GM18867 (cell line): Measurements from ENCODE around the gene TFE3.
A peak's percentile ranks its signal among the peaks of the same experiment; 100 is the strongest.
"Not testable (repeated sequence)": the region's sequence is repeated elsewhere in the genome, so short reads cannot be mapped to it uniquely, and the experiment has no call there.

Experiments
- ATAC-seq: cut with Tn5 transposase; IDR thresholded peaks from one replicate; pipeline ENCODE4 v1.9.1; 2021; ENCODE audit warnings: mild to moderate bottlenecking, moderate library complexity; ENCODE audit not compliant: unreplicated experiment

The TFE3 gene

GRCh38 chrX:49002091-49002935 is 40.8 kb downstream of the TFE3 start, which contains the start of gene GRIPAP1:
GRIPAP1 (minus strand) TSS chrX:49002264; CDS start chrX:49002229, 35 bp downstream.
- peak; percentile 76 for ATAC-seq

DNA sequence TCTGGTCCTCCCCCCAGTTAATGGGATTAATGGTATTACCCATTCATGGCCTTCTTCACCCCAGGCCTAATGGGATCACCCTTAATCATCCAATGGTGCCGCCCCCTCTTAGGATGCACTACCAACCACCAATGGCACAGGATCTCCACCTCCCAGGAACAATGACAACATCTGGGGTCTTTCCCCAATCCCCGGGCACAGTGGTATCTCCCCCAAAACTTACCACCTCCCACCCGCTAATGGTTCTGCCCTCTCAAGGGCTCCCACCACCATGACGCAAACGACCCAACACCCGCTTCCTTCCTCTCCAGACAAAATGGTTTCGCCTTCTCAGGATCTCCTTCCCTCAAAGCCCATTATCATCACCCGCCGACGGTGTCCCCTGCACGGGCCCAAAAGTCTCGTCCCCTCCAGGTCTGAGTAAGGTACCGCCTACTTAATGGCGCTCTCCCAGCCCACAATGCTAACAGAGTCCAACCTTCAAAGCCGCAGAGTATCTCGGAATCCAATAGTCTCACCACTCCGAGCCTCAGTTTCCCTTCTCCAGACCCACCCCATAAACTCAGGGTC is 41.6 kb downstream of the TFE3 start:
- ATAC-seq: peak; percentile 33

GRCh38 chrX:49000636-49001035 is 42.5 kb downstream of the TFE3 start:
- no peak for ATAC-seq

DNA sequence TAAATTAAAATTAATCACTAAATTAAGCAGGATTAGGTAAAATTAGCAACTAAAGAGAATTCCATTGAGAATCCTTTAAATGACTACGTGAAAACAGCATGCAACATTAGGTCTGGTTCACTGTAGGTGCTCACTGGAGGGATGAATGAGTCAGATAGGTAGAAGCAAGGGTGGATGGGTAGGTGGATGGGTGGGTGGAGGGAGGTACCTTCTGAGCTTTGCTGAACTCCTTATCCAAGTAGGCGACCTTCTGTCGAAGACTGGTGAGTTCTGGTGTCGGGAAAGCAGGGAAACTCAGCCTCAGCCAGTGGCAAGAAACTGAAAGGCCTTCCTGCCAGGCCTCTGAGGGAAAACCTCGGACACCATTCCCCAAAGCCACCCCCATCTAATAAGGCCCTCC is 44.1 kb downstream of the TFE3 start:
- no peak for ATAC-seq

DNA sequence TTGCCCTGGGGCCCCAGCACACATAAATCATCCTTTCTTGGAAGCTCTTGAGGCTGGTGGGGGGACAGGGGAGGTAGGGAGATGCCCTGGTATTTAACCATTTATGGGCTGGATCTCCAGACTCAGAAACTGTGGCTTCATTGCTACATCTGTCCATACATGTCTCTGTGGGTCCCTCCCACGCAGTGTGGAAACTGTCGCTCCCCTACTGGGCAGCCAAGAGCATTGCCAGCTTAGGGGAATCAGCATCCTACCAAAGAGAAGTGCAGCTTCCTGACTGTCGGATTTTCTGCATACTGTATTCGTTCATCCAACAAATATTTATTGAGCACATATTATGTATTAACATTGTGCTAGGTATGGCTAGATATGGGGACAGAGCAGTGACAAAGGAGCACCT is 44.8 kb downstream of the TFE3 start:
- no peak for ATAC-seq

GRCh38 chrX:48997865-48998264 is 45.3 kb downstream of the TFE3 start:
- ATAC-seq: no peak

DNA sequence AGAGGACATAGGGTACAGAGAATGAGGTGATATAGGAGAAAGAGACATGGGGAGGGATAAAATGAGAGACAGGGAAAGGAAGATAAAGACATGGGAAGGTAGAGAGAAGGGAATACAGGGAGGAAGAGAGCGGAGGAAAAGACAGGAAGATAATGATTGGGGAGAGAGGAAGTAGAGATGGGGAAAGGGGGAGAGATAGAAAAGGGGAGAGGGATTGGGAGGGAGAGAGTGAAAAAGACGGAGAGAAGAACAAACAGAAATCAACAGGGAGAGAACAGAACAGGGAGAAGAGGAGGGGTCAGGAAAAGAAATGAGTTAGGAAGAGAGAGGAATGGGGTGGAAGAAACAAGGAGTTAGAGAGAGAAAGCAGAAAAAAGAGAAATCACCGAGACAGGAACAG is 45.7 kb downstream of the TFE3 start:
- ATAC-seq: no peak

- ATAC-seq: no peak
Measured at GRCh38 chrX:48996969-48997368, 46.2 kb downstream of the TFE3 start.

GRCh38 chrX:48992341-48992740 is 50.8 kb downstream of the TFE3 start:
- no peak for ATAC-seq

DNA sequence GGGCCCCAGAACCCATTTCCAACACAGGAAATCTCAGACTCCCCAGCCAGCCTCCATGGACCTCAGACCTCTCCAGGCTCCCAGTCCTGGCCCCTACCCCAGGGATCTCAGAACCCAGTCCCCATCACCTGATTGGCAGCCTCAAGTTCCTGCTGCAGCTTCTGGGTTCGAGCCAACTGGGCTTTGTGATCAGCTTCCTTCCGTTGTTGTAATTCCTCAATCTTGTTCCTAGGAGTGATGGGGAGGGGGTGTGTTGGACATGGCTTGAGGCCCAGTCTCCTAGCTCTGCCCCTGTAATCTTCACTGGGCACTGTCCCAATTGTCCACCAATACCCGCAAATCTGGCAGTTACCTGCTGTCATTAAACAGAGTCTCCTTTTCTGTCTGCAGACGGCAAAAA is 53.7 kb downstream of the TFE3 start:
- no peak for ATAC-seq

DNA sequence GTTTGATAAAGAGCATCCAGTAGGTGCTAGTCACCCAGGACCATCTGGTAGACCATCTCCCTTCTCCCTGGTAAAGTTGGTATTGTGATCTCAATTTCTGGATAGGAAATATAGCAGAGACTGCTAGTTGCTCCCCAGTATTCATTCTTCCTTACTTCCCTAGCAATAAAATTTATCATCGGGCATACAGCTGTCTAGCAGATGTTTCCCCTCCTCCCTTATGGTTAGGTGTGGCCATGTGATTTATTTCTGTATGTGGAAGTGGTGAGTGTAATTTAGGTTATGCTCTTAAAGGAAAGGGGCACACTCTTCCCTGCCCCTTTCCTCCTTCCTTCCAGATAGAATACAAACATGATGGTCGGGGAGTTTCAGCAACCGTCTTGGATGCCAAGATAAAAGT is 59.3 kb downstream of the TFE3 start:
- ATAC-seq: no peak

DNA sequence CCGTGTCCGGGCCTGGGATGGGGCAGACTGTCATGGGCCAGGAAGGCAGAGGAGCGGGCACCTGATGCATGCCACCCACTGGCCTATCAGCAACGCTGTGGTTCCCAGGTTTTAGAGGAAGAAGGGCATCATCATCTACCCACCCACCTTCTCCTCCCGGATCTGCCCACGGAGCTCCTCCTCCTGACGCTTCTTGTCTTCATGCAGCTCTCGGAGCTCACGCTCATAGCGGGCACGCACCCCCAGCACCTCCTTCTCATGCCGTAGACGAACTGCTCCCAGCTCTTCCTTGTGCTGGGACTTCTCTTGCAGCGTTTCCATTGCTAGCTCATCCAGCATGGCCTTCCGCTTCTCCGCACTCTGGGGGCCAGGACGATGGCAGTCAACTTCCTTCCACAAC is 60.1 kb downstream of the TFE3 start:
- no peak for ATAC-seq

DNA sequence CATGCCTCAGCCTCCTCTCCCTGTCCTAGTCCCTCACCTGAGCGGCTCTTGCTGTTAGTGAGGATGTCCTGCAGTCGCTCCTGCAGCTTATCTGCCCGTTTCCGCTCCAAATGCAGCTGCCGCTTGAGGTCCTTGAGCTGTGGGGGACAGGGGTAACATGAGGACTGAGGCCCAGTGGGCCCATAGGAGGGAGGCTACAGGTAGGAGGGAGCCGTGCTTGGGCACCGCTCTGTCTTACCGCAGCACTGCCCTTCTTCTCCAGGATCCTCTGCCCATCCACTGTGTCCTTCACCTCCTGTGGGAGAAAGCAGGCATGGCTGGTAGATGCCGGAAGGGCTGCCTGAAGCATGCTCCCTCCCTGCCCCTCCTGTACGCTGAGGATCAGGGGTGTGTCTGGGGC is 62.0 kb downstream of the TFE3 start:
- no peak for ATAC-seq

- not testable (repeated sequence) for ATAC-seq
Measured at GRCh38 chrX:48980341-48980740, 62.8 kb downstream of the TFE3 start.
